ENCODE measurements around the gene LRMDA. TPM values are rescaled to one million over a fixed set of nuclear protein-coding genes. Genes with fewer than 3 reads are reported as not detected.

The LRMDA gene
- total RNA-seq, 2 donors from 2014 or later = 9.6 to 12.6 TPM

DNA sequence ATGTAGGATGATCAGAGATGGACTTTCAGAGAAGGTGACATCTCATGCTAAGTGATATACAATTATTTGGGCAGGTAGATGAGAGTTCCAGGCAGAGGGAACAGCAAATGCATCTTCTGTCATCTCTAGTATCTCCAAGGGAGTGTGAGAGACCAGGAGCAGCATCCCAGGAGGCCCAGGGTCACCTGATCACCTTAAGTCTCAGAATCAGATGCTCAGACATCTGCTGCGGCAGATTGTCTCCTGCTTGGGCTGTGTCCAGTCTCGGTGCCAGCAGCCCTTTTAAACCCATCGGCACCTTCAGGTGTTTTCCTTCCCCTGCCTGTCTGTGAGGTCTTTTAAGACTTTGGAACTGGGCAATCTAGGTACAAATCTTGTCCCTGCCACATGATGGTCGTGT, 690.6 kb downstream of the LRMDA start:
- WGBS = 78% methylated on average over 4 of the region's 4 CpGs
- no peak overlapping the region for H3K4me3 ChIP-seq
- no peak overlapping the region for H3K27ac ChIP-seq
- no peaks in the 10 kb centered on the region for H3K36me3 ChIP-seq
- DNase-seq (ENCODE audit: low spot score) = no peak
- H3K9me3 ChIP-seq = no peaks in the 10 kb centered on the region
- TF ChIP-seq, protein P1, sequence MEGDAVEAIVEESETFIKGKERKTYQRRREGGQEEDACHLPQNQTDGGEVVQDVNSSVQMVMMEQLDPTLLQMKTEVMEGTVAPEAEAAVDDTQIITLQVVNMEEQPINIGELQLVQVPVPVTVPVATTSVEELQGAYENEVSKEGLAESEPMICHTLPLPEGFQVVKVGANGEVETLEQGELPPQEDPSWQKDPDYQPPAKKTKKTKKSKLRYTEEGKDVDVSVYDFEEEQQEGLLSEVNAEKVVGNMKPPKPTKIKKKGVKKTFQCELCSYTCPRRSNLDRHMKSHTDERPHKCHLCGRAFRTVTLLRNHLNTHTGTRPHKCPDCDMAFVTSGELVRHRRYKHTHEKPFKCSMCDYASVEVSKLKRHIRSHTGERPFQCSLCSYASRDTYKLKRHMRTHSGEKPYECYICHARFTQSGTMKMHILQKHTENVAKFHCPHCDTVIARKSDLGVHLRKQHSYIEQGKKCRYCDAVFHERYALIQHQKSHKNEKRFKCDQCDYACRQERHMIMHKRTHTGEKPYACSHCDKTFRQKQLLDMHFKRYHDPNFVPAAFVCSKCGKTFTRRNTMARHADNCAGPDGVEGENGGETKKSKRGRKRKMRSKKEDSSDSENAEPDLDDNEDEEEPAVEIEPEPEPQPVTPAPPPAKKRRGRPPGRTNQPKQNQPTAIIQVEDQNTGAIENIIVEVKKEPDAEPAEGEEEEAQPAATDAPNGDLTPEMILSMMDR (IDR thresholded peaks at IDR 0.05) = no peak
- no peak for TF ChIP-seq POLR2A (IDR thresholded peaks at IDR 0.05)
- no peak for TF ChIP-seq POLR2AphosphoS5 (IDR thresholded peaks at IDR 0.05)
- intact Hi-C loops (cut with DNase I) = no loop called here
- no peaks in the 10 kb centered on the region for H3K4me1 ChIP-seq (replicated peaks)
- H3K27me3 ChIP-seq (replicated peaks; ENCODE audit: insufficient read depth) = no peaks in the 10 kb centered on the region

DNA sequence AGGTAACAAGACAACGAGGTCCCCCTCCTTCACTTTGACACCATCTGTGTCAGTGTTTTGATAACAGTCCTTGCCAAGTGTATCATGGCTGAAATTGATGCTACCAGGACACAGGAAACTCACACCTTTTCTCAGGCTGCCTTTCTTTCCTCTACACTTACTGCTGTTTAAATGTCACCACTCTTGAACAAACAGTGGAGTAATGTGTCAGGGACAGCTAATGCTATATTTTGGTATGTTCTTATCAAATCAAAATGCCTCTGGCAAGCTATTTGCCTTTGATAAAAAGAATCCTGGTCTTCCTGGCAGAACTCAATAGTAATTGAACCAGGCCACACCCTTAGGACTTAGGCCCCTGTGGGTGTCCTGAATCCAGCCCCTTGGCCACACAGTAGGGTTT, 692.9 kb downstream of the LRMDA start:
- no peaks in the 10 kb centered on the region for H3K9me3 ChIP-seq
- no peaks in the 10 kb centered on the region for H3K4me1 ChIP-seq (replicated peaks)
- DNase-seq (ENCODE audit: low spot score) = no peak
- no peaks in the 10 kb centered on the region for H3K36me3 ChIP-seq
- intact Hi-C loops (cut with DNase I) = no loop called here
- WGBS = 79% methylated on average over 1 of the region's 1 CpG
- TF ChIP-seq POLR2AphosphoS5 (IDR thresholded peaks at IDR 0.05) = no peak
- TF ChIP-seq POLR2A (IDR thresholded peaks at IDR 0.05) = no peak
- TF ChIP-seq, protein P1 (IDR thresholded peaks at IDR 0.05) = no peak
- H3K27me3 ChIP-seq (replicated peaks; ENCODE audit: insufficient read depth) = no peaks in the 10 kb centered on the region
- no peak overlapping the region for H3K4me3 ChIP-seq
- H3K27ac ChIP-seq = no peak overlapping the region

DNA sequence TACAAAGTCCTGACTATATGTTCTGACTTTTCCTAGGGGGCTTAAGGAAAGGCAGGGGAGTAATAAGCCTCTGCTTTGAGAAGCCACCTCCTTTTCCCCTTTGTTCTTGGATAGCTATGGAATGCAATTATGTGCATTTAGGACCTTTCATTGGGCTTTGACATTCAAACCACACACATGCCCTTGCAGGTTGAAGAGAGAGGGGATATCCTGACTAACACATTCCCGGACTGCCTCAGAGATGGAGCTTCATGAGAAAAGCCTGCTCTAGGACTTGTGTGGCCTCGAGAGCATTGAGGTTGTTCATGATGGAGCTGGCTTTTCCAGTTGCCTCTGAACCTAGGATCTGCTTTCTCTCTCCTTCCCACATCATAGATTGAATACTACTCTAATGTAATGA, 694.5 kb downstream of the LRMDA start:
- no peak for DNase-seq (ENCODE audit: low spot score)
- Histone ChIP-seq H3K27ac (no peak overlapping the region), H3K36me3 (no peaks in the 10 kb centered on the region), H3K4me3 (no peak overlapping the region), H3K9me3 (no peaks in the 10 kb centered on the region), H3K4me1 (replicated peaks) (no peaks in the 10 kb centered on the region), H3K27me3 (replicated peaks; ENCODE audit: insufficient read depth) (no peaks in the 10 kb centered on the region)
- intact Hi-C loops (cut with DNase I) = no loop called here
- 65% methylated on average over 2 of the region's 2 CpGs for WGBS
- TF ChIP-seq POLR2AphosphoS5 (IDR thresholded peaks at IDR 0.05) (no peak), POLR2A (IDR thresholded peaks at IDR 0.05) (no peak)
- TF ChIP-seq, protein P1 (IDR thresholded peaks at IDR 0.05) = no peak

DNA sequence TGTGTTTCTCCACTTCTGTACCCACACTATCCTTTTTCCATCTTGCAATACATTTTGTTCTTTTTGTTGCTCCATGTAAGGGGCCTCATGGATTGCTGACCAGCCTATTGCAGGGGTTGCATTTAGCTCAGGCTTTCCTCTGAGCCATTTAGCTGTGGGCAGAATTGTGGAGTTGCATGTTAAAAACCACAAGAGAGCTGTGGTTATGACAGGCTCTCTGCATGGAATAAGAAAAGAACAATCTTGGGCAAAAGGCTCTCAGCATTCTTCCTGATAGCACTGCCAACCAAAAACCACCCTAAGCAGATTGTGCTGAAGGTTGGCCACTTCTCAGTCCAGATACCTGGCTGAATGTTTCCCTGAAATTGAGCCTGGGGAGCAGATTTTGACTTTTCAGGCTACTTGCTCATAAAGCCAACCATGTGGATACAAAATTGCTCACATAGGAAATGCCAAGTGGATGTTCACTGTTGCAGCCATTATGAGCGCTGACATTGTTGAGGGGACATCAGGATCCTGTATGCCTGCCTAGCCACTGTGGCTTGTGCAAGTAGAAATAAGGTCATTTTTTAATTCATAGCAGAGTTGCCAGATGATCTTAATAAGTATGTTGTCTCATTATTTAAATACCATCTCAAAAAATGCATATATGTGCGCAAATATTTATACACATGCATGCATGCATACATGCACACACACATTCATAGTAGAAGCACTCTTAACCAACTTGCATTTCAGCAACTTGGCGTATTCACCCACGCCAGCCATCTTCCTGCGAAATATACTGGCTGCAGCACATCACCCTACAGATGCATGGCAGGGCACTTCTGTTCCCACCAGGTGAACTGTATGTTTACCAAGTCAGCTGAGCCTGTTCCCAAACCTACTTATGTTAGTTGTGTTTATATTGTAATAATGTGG, 695.4 kb downstream of the LRMDA start:
- no peak for DNase-seq (ENCODE audit: low spot score)
- intact Hi-C loops (cut with DNase I) = no loop called here
- Histone ChIP-seq H3K36me3 (no peaks in the 10 kb centered on the region), H3K4me1 (replicated peaks) (no peaks in the 10 kb centered on the region), H3K27me3 (replicated peaks; ENCODE audit: insufficient read depth) (no peaks in the 10 kb centered on the region), H3K27ac (no peak overlapping the region), H3K4me3 (no peak overlapping the region), H3K9me3 (no peaks in the 10 kb centered on the region)
- 87% methylated on average over 5 of the region's 5 CpGs for WGBS
- TF ChIP-seq POLR2AphosphoS5 (IDR thresholded peaks at IDR 0.05) = peak; percentile 13
- TF ChIP-seq POLR2A (IDR thresholded peaks at IDR 0.05) = no peak

DNA sequence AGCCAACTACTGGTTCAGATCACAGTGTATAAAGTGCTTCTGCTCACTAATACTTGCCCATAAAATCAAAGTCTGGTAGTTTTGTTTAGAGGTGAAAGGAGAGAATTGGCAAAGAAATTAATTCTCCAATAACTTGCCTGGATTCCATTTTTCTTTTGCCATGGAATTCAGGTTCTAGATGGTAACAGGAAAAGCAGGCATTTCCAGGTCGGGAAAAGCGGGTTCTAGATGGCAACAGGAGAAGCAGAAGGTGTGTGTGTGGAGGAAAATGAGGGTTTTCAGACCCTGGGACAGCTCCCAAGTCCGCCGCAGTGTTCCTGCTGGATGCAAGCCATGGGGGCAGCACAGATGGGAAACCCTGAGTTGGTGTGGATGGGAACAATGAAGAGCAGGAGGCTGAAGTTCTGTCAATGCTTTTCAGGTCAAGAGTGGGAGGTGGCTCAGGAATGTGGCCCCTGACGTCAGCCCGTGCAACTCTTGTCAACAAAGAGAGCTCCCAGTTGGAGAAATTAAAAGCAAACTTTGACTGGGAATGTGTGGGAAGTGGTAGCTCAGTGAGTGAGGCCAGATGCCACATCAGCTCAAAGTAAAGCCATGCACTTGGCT, 696.7 kb downstream of the LRMDA start:
- Histone ChIP-seq H3K9me3 (no peaks in the 10 kb centered on the region), H3K27me3 (replicated peaks; ENCODE audit: insufficient read depth) (no peaks in the 10 kb centered on the region), H3K27ac (no peak overlapping the region), H3K4me1 (replicated peaks) (no peaks in the 10 kb centered on the region), H3K36me3 (no peaks in the 10 kb centered on the region), H3K4me3 (no peak overlapping the region)
- intact Hi-C loops (cut with DNase I) = no loop called here
- DNase-seq (ENCODE audit: low spot score) = no peak
- WGBS = 67% methylated on average over 6 of the region's 6 CpGs
- TF ChIP-seq POLR2A (IDR thresholded peaks at IDR 0.05) (no peak), POLR2AphosphoS5 (IDR thresholded peaks at IDR 0.05) (no peak)
- TF ChIP-seq, protein P1 (IDR thresholded peaks at IDR 0.05) = no peak
